ENCODE data around the gene LGALS3BP.
"Not testable (repeated sequence)": the region's sequence is repeated elsewhere in the genome, so short reads cannot be mapped to it uniquely, and the experiment has no call there.

LGALS3BP gene

GRCh38 chr17:78969865-78970264, 9.9 kb downstream of the LGALS3BP start:
- no peak for DNase-seq (ENCODE audit: low read depth, low spot score)
- Histone ChIP-seq H3K9ac (ENCODE audit: insufficient read length, low read depth) (no peak overlapping the region), H3K36me3 (ENCODE audit: insufficient read depth, insufficient read length, low read length) (peaks cover 10% of the 10 kb centered on the region)

GRCh38 chr17:78967782-78968362, 11.9 kb downstream of the LGALS3BP start:
- H3K4me3 ChIP-seq (ENCODE audit: insufficient read length, low read depth): no peak overlapping the region
- H3K9ac ChIP-seq (ENCODE audit: insufficient read length, low read depth): peak overlapping the region; percentile 9
- H3K9me3 ChIP-seq (ENCODE audit: insufficient read depth, low read length): no peaks in the 10 kb centered on the region
- H3K4me1 ChIP-seq (ENCODE audit: insufficient read depth, insufficient read length): peaks cover 16% of the 10 kb centered on the region
- no peaks in the 10 kb centered on the region for H3K27me3 ChIP-seq (ENCODE audit: insufficient read depth, insufficient read length)
- no peak for DNase-seq (ENCODE audit: low read depth, low spot score)
- peaks cover 10% of the 10 kb centered on the region for H3K36me3 ChIP-seq (ENCODE audit: insufficient read depth, insufficient read length, low read length)
- TF ChIP-seq ZNF274 (IDR thresholded peaks at IDR 0.05; ENCODE audit: low read depth, low read length) (no peak), YY1 (IDR thresholded peaks at IDR 0.05; ENCODE audit: insufficient read depth, insufficient read length) (no peak), SUZ12 (IDR thresholded peaks at IDR 0.05; ENCODE audit: extremely low read depth, insufficient read depth, insufficient read length) (no peak)

More at GRCh38 chr17:78969865-78970264, 9.9 kb downstream of the LGALS3BP start:
- Histone ChIP-seq H3K9me3 (ENCODE audit: insufficient read depth, low read length) (no peaks in the 10 kb centered on the region), H3K4me1 (ENCODE audit: insufficient read depth, insufficient read length) (peaks cover 24% of the 10 kb centered on the region), H3K27me3 (ENCODE audit: insufficient read depth, insufficient read length) (no peaks in the 10 kb centered on the region), H3K4me3 (ENCODE audit: insufficient read length, low read depth) (no peak overlapping the region)
- no peak for TF ChIP-seq ZNF274 (IDR thresholded peaks at IDR 0.05; ENCODE audit: low read depth, low read length)
- no peak for TF ChIP-seq YY1 (IDR thresholded peaks at IDR 0.05; ENCODE audit: insufficient read depth, insufficient read length)
- no peak for TF ChIP-seq SUZ12 (IDR thresholded peaks at IDR 0.05; ENCODE audit: extremely low read depth, insufficient read depth, insufficient read length)

- H3K9ac ChIP-seq (ENCODE audit: insufficient read length, low read depth): no peak overlapping the region
- H3K4me3 ChIP-seq (ENCODE audit: insufficient read length, low read depth): no peak overlapping the region
- H3K27me3 ChIP-seq (ENCODE audit: insufficient read depth, insufficient read length): no peaks in the 10 kb centered on the region
- TF ChIP-seq ZNF274 (IDR thresholded peaks at IDR 0.05; ENCODE audit: low read depth, low read length): no peak
- TF ChIP-seq SUZ12 (IDR thresholded peaks at IDR 0.05; ENCODE audit: extremely low read depth, insufficient read depth, insufficient read length): no peak
- TF ChIP-seq YY1 (IDR thresholded peaks at IDR 0.05; ENCODE audit: insufficient read depth, insufficient read length): no peak
- DNase-seq (ENCODE audit: low read depth, low spot score): no peak
- peaks cover 16% of the 10 kb centered on the region for H3K4me1 ChIP-seq (ENCODE audit: insufficient read depth, insufficient read length)
- no peaks in the 10 kb centered on the region for H3K9me3 ChIP-seq (ENCODE audit: insufficient read depth, low read length)
- peaks cover 10% of the 10 kb centered on the region for H3K36me3 ChIP-seq (ENCODE audit: insufficient read depth, insufficient read length, low read length)
These were observed 12.7 kb downstream of the LGALS3BP start for GRCh38 chr17:78966910-78967600.

GRCh38 chr17:78966123-78966813, 13.5 kb downstream of the LGALS3BP start:
- TF ChIP-seq ZNF274 (IDR thresholded peaks at IDR 0.05; ENCODE audit: low read depth, low read length) (no peak), SUZ12 (IDR thresholded peaks at IDR 0.05; ENCODE audit: extremely low read depth, insufficient read depth, insufficient read length) (no peak), YY1 (IDR thresholded peaks at IDR 0.05; ENCODE audit: insufficient read depth, insufficient read length) (no peak)
- Histone ChIP-seq H3K4me1 (ENCODE audit: insufficient read depth, insufficient read length) (peaks cover 16% of the 10 kb centered on the region), H3K9me3 (ENCODE audit: insufficient read depth, low read length) (no peaks in the 10 kb centered on the region), H3K36me3 (ENCODE audit: insufficient read depth, insufficient read length, low read length) (peaks cover 10% of the 10 kb centered on the region), H3K4me3 (ENCODE audit: insufficient read length, low read depth) (no peak overlapping the region), H3K27me3 (ENCODE audit: insufficient read depth, insufficient read length) (no peaks in the 10 kb centered on the region), H3K9ac (ENCODE audit: insufficient read length, low read depth) (no peak overlapping the region)
- no peak for DNase-seq (ENCODE audit: low read depth, low spot score)

GRCh38 chr17:78965491-78965924, 14.2 kb downstream of the LGALS3BP start:
- H3K9ac ChIP-seq (ENCODE audit: insufficient read length, low read depth): no peak overlapping the region
- DNase-seq (ENCODE audit: low read depth, low spot score): no peak

GRCh38 chr17:78963378-78963777, 16.3 kb downstream of the LGALS3BP start:
- Histone ChIP-seq H3K4me1 (ENCODE audit: insufficient read depth, insufficient read length) (peaks cover 17% of the 10 kb centered on the region), H3K9ac (ENCODE audit: insufficient read length, low read depth) (no peak overlapping the region), H3K4me3 (ENCODE audit: insufficient read length, low read depth) (no peak overlapping the region), H3K27me3 (ENCODE audit: insufficient read depth, insufficient read length) (no peaks in the 10 kb centered on the region), H3K36me3 (ENCODE audit: insufficient read depth, insufficient read length, low read length) (no peaks in the 10 kb centered on the region), H3K9me3 (ENCODE audit: insufficient read depth, low read length) (no peaks in the 10 kb centered on the region)
- no peak for TF ChIP-seq SUZ12 (IDR thresholded peaks at IDR 0.05; ENCODE audit: extremely low read depth, insufficient read depth, insufficient read length)
- TF ChIP-seq YY1 (IDR thresholded peaks at IDR 0.05; ENCODE audit: insufficient read depth, insufficient read length): no peak
- no peak for TF ChIP-seq ZNF274 (IDR thresholded peaks at IDR 0.05; ENCODE audit: low read depth, low read length)
- DNase-seq (ENCODE audit: low read depth, low spot score): no peak

More at GRCh38 chr17:78965491-78965924, 14.2 kb downstream of the LGALS3BP start:
- H3K4me1 ChIP-seq (ENCODE audit: insufficient read depth, insufficient read length): peaks cover 11% of the 10 kb centered on the region
- no peaks in the 10 kb centered on the region for H3K27me3 ChIP-seq (ENCODE audit: insufficient read depth, insufficient read length)
- no peaks in the 10 kb centered on the region for H3K9me3 ChIP-seq (ENCODE audit: insufficient read depth, low read length)
- H3K4me3 ChIP-seq (ENCODE audit: insufficient read length, low read depth): no peak overlapping the region
- H3K36me3 ChIP-seq (ENCODE audit: insufficient read depth, insufficient read length, low read length): peaks cover 10% of the 10 kb centered on the region
- no peak for TF ChIP-seq ZNF274 (IDR thresholded peaks at IDR 0.05; ENCODE audit: low read depth, low read length)
- no peak for TF ChIP-seq SUZ12 (IDR thresholded peaks at IDR 0.05; ENCODE audit: extremely low read depth, insufficient read depth, insufficient read length)
- TF ChIP-seq YY1 (IDR thresholded peaks at IDR 0.05; ENCODE audit: insufficient read depth, insufficient read length): no peak

- not testable (repeated sequence) for H3K27me3 ChIP-seq (ENCODE audit: insufficient read depth, insufficient read length); H3K36me3 ChIP-seq (ENCODE audit: insufficient read depth, insufficient read length, low read length); DNase-seq (ENCODE audit: low read depth, low spot score); H3K9me3 ChIP-seq (ENCODE audit: insufficient read depth, low read length); H3K9ac ChIP-seq (ENCODE audit: insufficient read length, low read depth); H3K4me3 ChIP-seq (ENCODE audit: insufficient read length, low read depth)
- H3K4me1 ChIP-seq (ENCODE audit: insufficient read depth, insufficient read length): peaks cover 18% of the 10 kb centered on the region
These were observed 16.8 kb downstream of the LGALS3BP start for GRCh38 chr17:78962984-78963348.

Measured in NT2/D1 (cell line).